Measurements from ENCODE around the gene BST1.
A peak's percentile ranks its signal among the peaks of the same experiment; 100 is the strongest.
"Not testable (repeated sequence)": the region's sequence is repeated elsewhere in the genome, so short reads cannot be mapped to it uniquely, and the experiment has no call there.

Gene BST1

GRCh38 chr4:15717657-15718416, 15.0 kb downstream of the BST1 start:
- TF ChIP-seq, protein P1, sequence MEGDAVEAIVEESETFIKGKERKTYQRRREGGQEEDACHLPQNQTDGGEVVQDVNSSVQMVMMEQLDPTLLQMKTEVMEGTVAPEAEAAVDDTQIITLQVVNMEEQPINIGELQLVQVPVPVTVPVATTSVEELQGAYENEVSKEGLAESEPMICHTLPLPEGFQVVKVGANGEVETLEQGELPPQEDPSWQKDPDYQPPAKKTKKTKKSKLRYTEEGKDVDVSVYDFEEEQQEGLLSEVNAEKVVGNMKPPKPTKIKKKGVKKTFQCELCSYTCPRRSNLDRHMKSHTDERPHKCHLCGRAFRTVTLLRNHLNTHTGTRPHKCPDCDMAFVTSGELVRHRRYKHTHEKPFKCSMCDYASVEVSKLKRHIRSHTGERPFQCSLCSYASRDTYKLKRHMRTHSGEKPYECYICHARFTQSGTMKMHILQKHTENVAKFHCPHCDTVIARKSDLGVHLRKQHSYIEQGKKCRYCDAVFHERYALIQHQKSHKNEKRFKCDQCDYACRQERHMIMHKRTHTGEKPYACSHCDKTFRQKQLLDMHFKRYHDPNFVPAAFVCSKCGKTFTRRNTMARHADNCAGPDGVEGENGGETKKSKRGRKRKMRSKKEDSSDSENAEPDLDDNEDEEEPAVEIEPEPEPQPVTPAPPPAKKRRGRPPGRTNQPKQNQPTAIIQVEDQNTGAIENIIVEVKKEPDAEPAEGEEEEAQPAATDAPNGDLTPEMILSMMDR (conservative IDR thresholded peaks at IDR 0.05; ENCODE audit: low read depth, low read length): no peak
- DNase-seq (ENCODE audit: low read depth): no peak
- H3K4me3 ChIP-seq (ENCODE audit: low read length): no peak overlapping the region

DNA sequence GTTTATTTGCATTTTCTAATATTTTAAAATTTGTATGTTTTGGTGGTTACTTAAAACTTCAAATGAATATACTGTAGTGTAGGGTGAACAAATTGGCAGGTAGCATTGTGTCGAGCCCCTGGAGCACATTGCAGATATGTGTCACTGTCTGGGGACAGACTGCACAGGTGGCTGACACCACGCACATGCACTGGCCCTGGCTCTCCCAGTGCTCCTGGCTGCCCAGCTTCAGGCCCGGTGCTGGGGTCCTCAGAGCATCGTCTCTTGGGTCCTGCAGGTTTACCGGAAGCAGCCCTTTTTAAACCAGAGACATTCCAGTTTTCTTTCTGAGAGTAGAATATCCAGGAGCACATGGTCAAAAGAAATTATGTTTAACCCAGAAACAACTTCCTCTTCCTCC, 15.6 kb downstream of the BST1 start:
- no peak for DNase-seq (ENCODE audit: low read depth)
- no peak overlapping the region for H3K4me3 ChIP-seq (ENCODE audit: low read length)
- TF ChIP-seq, protein P1 (conservative IDR thresholded peaks at IDR 0.05; ENCODE audit: low read depth, low read length): no peak

- DNase-seq (ENCODE audit: low read depth): no peak
- TF ChIP-seq, protein P1 (conservative IDR thresholded peaks at IDR 0.05; ENCODE audit: low read depth, low read length): no peak
- no peak overlapping the region for H3K4me3 ChIP-seq (ENCODE audit: low read length)
Observed at GRCh38 chr4:15718959-15719358, 16.1 kb downstream of the BST1 start.

- TF ChIP-seq, protein P1 (conservative IDR thresholded peaks at IDR 0.05; ENCODE audit: low read depth, low read length): no peak
- DNase-seq (ENCODE audit: low read depth): no peak
- H3K4me3 ChIP-seq (ENCODE audit: low read length): no peak overlapping the region
Observed at GRCh38 chr4:15719506-15719905, 16.6 kb downstream of the BST1 start.

DNA sequence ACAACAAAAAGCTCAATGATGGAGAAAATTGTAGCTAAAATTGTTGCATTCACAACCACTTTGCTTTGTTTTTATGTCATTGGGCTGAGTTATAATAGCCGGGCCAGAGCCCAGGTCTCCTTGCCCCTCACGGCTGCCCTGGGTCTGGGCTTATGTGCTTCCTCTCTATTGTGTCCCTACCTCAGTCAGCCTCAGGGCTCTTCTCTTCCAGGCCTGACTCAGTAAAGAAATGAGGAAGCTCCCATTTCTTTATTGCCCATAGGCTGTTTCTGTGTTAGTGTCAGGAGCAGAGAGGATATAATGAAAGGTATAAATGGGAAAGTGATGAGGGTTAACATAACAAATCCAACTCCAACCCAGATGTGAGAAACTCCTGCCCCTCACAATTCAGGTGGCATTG, 18.0 kb downstream of the BST1 start:
- DNase-seq (ENCODE audit: low read depth): no peak
- H3K4me3 ChIP-seq (ENCODE audit: low read length): no peak overlapping the region
- TF ChIP-seq, protein P1 (conservative IDR thresholded peaks at IDR 0.05; ENCODE audit: low read depth, low read length): no peak

DNA sequence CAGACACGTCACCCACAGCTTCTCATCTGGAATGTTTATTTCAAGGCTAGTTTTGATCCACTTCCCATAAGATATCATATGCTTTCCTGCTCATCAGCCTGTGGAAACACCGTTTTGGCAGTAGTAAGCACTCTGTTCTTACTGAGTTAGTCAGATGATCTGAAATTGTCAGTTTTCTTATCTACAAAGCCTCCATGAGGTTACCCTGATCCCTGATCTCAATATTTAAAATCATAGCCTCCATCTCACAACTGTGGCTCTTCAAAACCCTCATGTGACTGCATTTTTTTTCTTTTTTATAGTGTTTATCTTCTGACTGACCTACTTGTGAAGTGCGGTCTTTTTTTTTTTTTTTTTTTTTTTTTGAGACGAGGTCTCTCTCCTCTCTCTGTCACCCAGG, 22.7 kb downstream of the BST1 start:
- H3K4me3 ChIP-seq (ENCODE audit: low read length): no peak overlapping the region
- no peak for DNase-seq (ENCODE audit: low read depth)
- TF ChIP-seq, protein P1 (conservative IDR thresholded peaks at IDR 0.05; ENCODE audit: low read depth, low read length): no peak

DNA sequence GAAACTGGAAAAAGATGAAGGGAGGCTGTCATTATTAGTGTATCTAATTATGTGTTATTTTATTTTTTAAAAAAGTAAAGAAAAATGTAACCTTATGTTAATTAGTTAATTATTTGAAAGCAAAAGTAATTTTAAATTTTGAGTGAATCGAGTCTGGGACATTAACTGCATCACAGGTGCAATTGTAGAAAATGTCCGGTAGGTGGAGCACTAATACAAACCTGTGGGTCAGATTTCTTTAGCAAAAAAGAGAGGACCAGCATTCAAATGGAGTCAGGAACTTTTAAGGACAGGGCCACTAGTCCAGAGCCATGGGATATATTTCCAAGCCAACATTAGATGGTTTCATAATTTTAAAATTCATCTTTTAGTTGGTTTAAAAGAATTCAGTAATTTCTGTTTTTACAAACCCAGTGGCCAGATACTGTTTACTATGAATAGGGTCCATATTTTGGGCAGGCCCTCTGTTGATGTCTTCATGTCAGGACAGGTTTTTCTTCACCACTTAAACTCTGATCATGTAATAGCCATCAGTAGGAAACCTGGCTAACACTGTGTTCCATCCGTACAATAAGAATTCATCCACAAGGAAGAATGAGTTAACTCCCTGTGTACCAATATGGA, 27.2 kb downstream of the BST1 start:
- DNase-seq (ENCODE audit: low read depth): no peak
- TF ChIP-seq, protein P1 (conservative IDR thresholded peaks at IDR 0.05; ENCODE audit: low read depth, low read length): peak; percentile 83
- no peak overlapping the region for H3K4me3 ChIP-seq (ENCODE audit: low read length)

DNA sequence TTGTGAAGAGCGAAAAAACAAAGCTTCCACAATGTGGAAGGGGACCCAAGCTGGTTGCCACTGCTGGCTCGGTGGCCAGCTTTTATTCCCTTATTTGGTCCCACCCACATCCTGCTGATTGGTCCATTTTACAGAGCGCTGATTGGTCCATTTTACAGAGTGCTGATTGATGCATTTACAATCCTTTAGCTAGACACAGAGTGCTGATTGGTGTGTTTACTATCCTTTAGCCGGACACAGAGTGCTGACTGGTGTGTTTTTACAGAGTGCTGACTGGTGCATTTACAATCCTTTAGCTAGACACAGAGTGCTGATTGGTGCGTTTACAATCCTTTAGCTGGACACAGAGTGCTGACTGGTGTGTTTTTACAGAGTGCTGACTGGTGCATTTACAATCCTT, 30.2 kb downstream of the BST1 start:
- not testable (repeated sequence) for H3K4me3 ChIP-seq (ENCODE audit: low read length); DNase-seq (ENCODE audit: low read depth)
